Measurements from ENCODE around the gene GPR61.

The GPR61 gene

GRCh38 chr1:109508873-109509175 lies 30.8 kb upstream of the GPR61 start:
- no peak for DNase-seq (ENCODE audit: low read depth)

- DNase-seq (ENCODE audit: low read depth) = no peak
These were observed 30.2 kb upstream of the GPR61 start, which contains the start of gene AMIGO1 for GRCh38 chr1:109509176-109510134. Gene AMIGO1, minus strand, starts transcription at chr1:109509727. Its CDS starts 815 bp downstream, at chr1:109508912.

- DNase-seq (ENCODE audit: low read depth) = no peak
These were observed 26.5 kb upstream of the GPR61 start for GRCh38 chr1:109513110-109513710.

- no peak for DNase-seq (ENCODE audit: low read depth)
These were observed 24.8 kb upstream of the GPR61 start for GRCh38 chr1:109514846-109515245.

- no peak for DNase-seq (ENCODE audit: low read depth)
These were observed 22.8 kb upstream of the GPR61 start for GRCh38 chr1:109516872-109517271.

GRCh38 chr1:109517337-109517736 lies 22.3 kb upstream of the GPR61 start:
- no peak for DNase-seq (ENCODE audit: low read depth)

- no peak for DNase-seq (ENCODE audit: low read depth)
These were observed 18.4 kb upstream of the GPR61 start for GRCh38 chr1:109521002-109521951.

GRCh38 chr1:109522026-109522425 lies 17.6 kb upstream of the GPR61 start:
- no peak for DNase-seq (ENCODE audit: low read depth)

- DNase-seq (ENCODE audit: low read depth) = no peak
These were observed 16.0 kb upstream of the GPR61 start for GRCh38 chr1:109523706-109524105.

GRCh38 chr1:109527098-109527811 lies 12.4 kb upstream of the GPR61 start:
- no peak for DNase-seq (ENCODE audit: low read depth)

- no peak for DNase-seq (ENCODE audit: low read depth)
These were observed 11.6 kb upstream of the GPR61 start for GRCh38 chr1:109527846-109528695.

GRCh38 chr1:109528712-109529111 lies 11.0 kb upstream of the GPR61 start:
- DNase-seq (ENCODE audit: low read depth) = no peak

GRCh38 chr1:109529881-109530456 lies 9.7 kb upstream of the GPR61 start:
- no peak for DNase-seq (ENCODE audit: low read depth)

- DNase-seq (ENCODE audit: low read depth) = no peak
These were observed 9.1 kb upstream of the GPR61 start for GRCh38 chr1:109530457-109531087.

- no peak for DNase-seq (ENCODE audit: low read depth)
These were observed 8.3 kb upstream of the GPR61 start for GRCh38 chr1:109531380-109531779.

- no peak for DNase-seq (ENCODE audit: low read depth)
These were observed 7.8 kb upstream of the GPR61 start for GRCh38 chr1:109531826-109532364.

GRCh38 chr1:109532365-109533136 lies 7.1 kb upstream of the GPR61 start:
- DNase-seq (ENCODE audit: low read depth) = no peak

- DNase-seq (ENCODE audit: low read depth) = no peak
These were observed 5.3 kb upstream of the GPR61 start for GRCh38 chr1:109534307-109534858.
